GM18868 (cell line): ENCODE data around the gene CRKL.
"Not testable (repeated sequence)": the region's sequence is repeated elsewhere in the genome, so short reads cannot be mapped to it uniquely, and the experiment has no call there.

Experiments
- ATAC-seq: cut with Tn5 transposase; IDR thresholded peaks from one replicate; pipeline ENCODE4 v1.9.1; 2021; ENCODE audit warnings: mild to moderate bottlenecking, moderate library complexity; ENCODE audit not compliant: unreplicated experiment

The CRKL gene

GRCh38 chr22:20901093-20902033 lies 15.8 kb upstream of the CRKL start:
- not testable (repeated sequence) for ATAC-seq

DNA sequence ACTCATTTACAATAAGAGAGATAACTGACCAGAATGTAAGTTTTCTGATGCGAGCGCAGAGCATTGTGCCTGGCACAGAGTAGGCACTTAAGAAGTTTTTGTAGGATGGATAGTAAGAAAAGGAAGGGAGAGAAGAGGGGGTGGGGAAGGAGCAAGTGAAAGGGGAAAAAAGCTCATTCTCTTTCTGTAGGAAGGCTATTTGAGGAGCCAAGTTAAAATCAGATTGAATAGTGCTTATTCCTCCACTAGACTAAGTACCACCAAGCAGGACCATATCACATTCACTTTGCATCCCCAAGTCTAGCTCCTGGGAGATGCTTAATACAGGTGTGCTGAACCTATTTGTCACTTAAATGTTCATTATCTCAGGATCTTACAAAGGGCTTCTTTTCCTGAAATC lies 14.1 kb upstream of the CRKL start:
- ATAC-seq, result no peak

GRCh38 chr22:20904008-20904979 lies 12.9 kb upstream of the CRKL start:
- no peak for ATAC-seq

DNA sequence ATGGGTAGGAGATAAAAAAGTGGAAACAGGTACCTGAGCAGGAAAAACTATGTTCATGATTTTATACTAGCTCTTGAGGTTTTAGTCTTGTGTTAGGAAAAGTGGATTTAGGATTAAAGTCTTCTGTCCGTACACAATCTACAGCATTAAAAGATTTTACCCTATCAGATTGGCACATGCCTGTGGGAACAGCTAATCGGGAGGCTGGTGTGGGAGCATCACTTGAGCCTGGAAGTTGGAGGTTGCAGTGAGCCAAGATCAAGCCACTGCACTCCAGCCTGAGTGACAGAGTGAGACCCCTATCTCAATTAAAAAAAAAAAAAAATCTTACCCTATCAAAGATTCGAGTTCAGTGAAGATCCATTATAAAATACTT lies 12.2 kb upstream of the CRKL start:
- no peak for ATAC-seq

- no peak for ATAC-seq
Measured at GRCh38 chr22:20905415-20906386, 11.5 kb upstream of the CRKL start.

DNA sequence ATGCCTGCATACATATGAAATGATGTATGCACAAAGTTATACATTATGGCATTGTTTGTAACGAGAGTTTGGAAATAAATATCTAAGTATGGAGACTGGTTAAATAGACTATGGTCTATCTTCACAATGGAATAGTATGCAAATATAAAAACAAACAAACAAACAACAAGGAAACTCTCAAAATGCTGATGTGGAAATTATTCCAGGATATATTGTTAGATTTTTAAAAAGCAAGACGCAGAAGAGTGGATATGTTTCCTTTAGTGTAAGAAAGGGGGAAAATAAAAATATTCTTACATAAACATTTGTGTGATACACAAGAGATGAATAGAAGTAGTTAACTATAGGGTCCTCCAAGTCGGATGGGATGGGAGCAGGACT lies 10.8 kb upstream of the CRKL start:
- ATAC-seq, result no peak

DNA sequence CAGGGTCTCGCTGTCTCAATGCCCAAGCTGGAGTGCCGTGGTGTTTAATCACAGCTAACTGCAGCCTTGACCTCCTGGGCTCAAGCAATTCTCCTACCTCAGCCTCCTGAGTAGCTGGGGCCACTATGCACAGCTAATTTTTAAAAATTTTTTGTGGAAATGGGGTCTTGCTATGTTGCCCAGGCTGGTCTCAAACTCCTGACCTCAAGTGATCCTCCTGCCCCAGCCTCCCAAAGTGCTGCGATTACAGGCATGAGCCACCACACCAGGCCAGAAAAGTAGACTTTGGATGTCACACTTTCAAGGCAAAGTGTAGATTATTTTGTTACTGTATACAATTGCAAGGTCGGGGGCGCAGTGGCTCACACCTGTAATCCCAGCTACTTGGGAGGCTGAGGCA lies 8.5 kb upstream of the CRKL start:
- ATAC-seq, result not testable (repeated sequence)

DNA sequence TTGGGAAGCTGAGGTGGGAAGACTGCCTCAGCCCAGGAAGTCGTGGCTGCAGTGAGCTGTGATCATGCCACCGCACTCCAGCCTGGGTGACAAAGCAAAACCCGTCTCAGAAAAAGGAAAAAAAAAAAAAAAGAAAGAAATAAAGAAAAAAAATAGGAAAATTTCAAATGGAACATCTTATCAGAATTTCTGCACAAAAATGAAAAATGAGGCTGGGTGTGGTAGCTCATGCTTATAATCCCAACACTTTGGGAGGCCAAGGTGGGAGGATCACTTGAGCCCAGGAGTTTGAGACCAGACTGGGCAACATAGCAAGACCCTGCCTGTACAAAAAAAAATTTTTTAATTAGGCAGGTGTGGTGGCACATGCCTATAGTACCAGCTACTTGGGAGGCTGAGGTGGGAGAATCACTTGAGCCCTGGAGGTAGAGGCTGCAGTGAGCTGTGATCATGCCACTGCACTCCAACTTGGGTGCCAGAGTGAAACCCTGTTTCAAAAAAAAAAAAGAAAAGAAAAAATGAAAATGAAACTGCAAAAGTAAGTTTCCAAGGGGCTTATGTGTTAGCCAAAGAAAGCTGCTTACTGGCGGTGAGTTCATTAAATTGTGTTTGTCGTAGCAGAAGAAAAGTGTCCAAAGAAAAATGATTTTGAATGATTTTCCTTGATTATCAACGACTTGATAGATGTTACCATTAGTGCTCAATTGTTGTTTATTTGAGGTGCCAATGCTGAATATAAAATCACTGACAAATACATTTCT lies 7.5 kb upstream of the CRKL start:
- ATAC-seq, result no peak

DNA sequence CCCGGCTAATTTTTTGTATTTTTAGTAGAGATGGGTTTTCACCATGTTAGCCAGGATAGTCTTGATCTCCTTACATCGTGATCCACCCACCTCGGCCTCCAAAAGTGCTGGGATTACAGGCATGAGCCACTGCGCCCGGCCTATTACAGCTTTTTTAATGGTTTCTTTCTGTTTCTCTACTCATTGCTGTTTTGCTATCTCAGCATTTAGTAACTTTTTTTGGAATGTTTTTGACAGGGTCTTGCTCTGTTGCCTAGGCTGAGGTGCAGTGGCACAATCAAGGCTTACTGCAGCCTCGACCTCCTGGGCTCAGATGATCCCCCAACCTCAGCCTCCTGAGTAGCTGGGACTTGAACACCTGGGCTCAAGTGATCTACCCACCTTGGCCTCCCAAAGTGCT lies 4.7 kb upstream of the CRKL start:
- no peak for ATAC-seq

DNA sequence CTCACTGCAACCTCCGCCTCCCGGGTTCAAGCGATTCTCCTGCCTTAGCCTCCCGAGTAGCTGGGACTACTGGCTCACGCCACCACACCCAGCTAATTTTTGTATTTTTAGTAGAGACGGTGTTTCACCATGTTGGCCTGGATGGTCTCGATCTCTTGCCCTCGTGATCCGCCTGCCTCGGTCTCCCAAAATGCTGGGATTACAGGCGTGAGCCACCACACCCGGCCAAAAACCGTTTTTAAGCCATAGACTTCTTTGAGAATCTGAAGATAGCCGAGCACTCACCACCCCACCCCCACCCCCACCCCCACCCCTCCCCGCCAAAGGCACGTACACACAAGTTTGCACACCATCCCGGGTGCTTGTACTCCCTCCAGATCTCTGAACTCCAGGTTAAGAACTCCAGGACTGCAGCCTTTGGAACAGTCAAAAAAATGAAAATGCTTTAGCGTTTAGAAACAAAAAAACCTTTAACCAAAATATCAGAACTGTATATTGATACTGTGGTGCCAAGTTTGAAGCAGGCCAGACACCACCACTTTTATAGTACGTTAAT lies 1.5 kb downstream of the CRKL start:
- no peak for ATAC-seq

DNA sequence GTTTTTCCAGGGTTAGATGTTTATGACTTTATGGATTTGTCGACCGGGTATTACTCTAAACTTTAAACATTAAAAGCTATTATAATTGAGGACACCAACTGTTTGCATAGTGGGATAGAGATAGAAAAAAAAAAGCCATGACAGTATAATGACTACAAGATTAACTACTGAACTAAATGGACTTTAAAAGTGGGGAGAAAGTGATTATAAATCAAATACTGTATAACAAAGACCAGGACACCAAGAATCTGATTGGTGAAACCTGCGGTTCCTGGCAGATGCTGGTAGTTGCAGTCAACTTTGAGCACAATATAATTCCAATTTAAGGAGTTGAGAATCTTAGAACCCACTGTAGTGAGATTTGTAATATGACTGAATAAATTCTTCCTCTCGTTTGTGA lies 2.5 kb downstream of the CRKL start:
- no peak for ATAC-seq

- no peak for ATAC-seq
Measured at GRCh38 chr22:20920881-20921203, 3.6 kb downstream of the CRKL start.

GRCh38 chr22:20922141-20922751 lies 5.0 kb downstream of the CRKL start:
- no peak for ATAC-seq

DNA sequence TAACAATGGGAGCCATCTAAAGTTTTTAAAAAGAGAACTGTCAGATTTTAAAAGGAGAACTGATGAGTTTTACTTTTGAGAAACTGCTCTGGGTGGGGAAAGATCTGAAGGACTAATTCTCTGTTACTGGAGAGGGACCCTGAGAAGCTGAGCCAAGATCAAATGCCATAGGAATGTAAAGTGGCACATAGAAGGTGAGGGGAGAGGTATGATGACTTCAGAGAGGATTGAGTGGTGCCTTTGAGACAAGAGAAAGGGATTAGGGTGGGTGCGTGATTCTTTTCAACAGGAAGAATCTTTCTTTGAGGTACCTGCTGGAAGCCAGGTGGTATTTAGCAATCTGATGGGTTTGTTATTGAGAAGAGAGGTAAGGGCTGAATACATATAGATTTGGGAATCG lies 9.0 kb downstream of the CRKL start:
- no peak for ATAC-seq

GRCh38 chr22:20927940-20928572 lies 10.8 kb downstream of the CRKL start:
- no peak for ATAC-seq

DNA sequence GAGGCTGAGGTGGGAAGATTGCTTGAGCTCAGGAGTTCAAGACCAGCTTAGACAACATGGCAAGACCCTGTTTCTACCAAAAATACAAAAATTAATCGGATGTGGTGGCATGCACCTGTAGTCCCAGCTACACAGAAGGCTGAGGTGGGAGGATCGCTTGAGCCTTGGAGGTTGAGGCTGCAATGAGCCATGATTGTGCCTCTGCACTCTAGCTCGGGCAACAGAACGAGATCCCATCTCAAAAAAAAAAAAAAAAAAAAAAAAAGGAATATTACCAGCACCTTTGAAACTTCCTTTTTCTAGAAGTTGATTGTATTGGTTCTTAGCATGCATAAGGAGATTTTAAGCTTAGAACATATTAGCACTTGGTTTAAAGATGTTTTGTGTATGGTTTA lies 11.4 kb downstream of the CRKL start:
- no peak for ATAC-seq

DNA sequence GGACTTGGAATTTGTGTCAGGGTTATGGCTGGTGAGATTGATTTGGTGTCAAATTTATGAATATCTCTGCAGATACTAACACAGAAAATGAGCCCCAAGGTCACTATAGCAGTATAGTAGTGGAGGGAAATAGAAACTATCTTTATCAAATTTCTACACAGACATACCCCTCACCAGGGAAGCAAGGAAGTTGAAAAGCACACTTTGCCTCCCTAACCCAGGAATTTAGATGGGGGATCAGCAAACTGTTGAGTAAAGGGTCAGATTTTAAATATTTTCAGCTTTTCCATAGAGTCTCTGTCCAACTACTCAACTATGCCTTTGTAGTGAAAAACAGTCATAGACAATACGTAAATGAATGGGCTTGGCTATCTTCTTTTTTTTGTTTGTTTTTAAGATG lies 12.8 kb downstream of the CRKL start:
- ATAC-seq, result no peak

- ATAC-seq, result not testable (repeated sequence)
Measured at GRCh38 chr22:20930435-20930834, 13.2 kb downstream of the CRKL start.

DNA sequence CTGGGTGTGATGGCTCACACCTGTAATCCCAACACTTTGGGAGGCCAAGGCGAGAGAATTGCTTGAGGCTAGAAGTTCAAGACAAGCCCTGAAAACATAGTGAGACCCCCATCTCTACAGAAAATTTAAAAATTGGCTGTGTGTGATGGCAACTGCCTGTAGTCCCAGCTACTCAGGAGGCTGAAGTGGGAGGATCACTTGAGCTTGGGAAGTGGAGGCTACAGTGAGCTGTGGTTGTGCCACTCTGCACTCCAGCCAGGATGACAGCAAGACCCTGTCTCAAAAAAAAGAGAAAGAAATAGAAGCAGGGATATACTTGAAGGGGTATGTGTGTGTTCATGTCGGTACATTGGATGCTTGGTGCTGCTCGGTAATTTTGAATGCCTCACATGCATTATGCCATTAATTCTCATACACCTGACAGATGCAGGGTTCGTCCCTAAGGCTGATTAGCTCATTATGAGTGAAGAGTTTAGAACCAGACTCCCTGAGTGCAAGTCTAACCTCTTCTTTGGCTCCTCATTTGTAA lies 14.0 kb downstream of the CRKL start:
- ATAC-seq, result no peak
